ENCODE data around the gene IGF1R.

Gene IGF1R

DNA sequence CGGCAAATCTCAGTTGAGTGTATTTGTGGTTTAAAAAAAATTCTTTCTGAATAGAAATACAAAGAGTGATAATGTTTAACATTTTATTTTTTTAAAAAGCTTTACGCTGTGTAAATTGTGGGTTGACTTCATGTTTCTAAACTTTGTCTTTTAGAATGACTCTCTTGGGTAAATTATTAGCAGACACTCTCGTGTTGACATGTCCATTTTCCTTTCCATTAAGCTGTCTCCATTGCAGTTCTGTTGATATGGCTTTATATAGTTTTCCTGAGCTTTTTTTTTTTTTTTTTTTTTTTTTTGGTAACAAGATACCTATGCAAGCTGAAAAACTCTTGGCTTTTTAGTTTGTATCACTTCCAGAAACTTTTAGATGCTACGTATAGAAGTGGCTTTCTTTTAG lies 92.6 kb downstream of the IGF1R start:
- H3K27me3 ChIP-seq = no peaks in the 10 kb centered on the region
- H3K27ac ChIP-seq = no peak overlapping the region
- peaks cover 40 to 69% (median 59%) of the 10 kb centered on the region in 10 experiments for H3K4me1 ChIP-seq
- H4K20me1 ChIP-seq = peaks cover 76 to 100% (median 100%) of the 10 kb centered on the region in 11 experiments
- H3K4me2 ChIP-seq = no peak overlapping the region
- no peak overlapping the region for H3K4me3 ChIP-seq
- no peak overlapping the region for H3K9ac ChIP-seq
- peaks cover 0 to 17% (median 8%) of the 10 kb centered on the region in 11 experiments; a peak in 9 of 22 replicates for H3K9me3 ChIP-seq (replicated peaks in 1 of 11)
- peaks cover 0 to 59% (median 15%) of the 10 kb centered on the region in 11 experiments; a peak in 14 of 22 replicates for H3K36me3 ChIP-seq
- no peak for TF ChIP-seq Cebpa-rat (IDR thresholded peaks at IDR 0.05)

DNA sequence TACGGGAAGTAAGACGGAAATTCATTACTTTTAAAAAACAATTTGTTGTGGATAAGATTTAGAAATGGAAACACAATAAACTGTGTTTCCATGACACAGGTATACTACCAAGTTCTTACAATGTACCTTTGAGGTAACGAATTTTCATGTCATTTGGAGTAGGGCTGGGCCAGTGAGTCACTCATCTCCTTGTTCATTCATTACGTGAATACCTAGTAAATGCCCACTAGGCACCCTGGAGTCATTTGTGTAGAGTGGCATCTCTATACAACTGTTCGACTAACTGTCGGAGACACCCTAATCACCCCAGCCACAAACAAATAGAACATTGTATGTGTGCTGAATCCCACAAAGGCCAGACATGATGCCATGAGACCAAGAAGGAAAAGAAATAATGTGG lies 94.8 kb downstream of the IGF1R start:
- Histone ChIP-seq H3K27me3 (no peaks in the 10 kb centered on the region), H3K4me3 (no peak overlapping the region), H3K4me1 (peaks cover 37 to 63% (median 54%) of the 10 kb centered on the region in 10 experiments), H3K9me3 (replicated peaks in 1 of 11) (peaks cover 0 to 16% (median 5%) of the 10 kb centered on the region in 11 experiments; a peak in 8 of 22 replicates), H3K36me3 (peaks cover 0 to 47% (median 7%) of the 10 kb centered on the region in 11 experiments; a peak in 11 of 22 replicates), H3K27ac (no peak overlapping the region), H3K9ac (no peak overlapping the region), H3K4me2 (peak overlapping the region in 7 of 11 experiments; percentile 5 to 71 (median 53); a peak in 4 of 22 replicates), H4K20me1 (peaks cover 78 to 100% (median 100%) of the 10 kb centered on the region in 11 experiments)
- TF ChIP-seq Cebpa-rat (IDR thresholded peaks at IDR 0.05) = no peak

DNA sequence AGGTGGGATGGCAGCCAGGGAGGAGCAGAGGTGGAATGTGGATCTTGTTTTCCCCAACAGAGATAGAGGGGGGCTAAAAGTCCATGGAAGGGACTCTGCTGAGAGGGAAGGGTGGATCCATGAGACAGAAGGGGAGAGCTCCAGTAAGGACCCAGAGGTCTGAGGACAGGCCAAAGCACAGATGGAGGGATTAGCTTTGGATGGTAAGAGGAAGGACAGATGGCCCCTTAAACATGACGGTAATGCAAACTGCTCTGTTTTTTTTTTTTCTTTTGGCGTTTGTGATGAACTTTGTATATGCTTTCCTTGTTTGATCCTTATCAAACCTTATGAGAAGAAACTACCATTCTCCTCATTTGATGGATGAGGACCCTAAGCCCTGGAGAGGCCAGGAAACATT lies 96.2 kb downstream of the IGF1R start:
- TF ChIP-seq Cebpa-rat (IDR thresholded peaks at IDR 0.05) = no peak
- no peak overlapping the region for H3K9ac ChIP-seq

DNA sequence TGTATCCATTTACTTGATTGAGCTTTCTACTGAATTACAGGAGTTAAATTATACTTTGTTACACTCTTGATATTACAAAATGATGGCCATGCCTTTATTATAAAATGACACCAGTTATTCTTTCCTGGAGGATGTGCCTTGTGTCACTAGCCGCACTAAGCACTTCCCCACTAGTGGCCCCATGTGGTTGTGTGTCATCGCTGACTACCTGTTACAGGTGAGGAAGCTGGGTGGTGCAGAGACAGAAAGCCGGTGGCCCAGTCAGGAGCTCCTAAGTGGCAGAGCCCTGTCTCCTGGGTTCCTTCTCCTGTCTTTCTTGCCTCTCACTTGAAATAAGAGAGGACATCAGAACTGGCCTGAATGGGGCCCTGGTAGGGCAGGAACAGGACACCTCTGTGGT lies 96.8 kb downstream of the IGF1R start:
- TF ChIP-seq Cebpa-rat (IDR thresholded peaks at IDR 0.05) = no peak
- peaks cover 29 to 54% (median 40%) of the 10 kb centered on the region in 10 experiments for H3K4me1 ChIP-seq
- H3K27me3 ChIP-seq = no peaks in the 10 kb centered on the region
- no peak overlapping the region for H3K4me3 ChIP-seq
- H3K9ac ChIP-seq = no peak overlapping the region
- H3K36me3 ChIP-seq = peaks cover 0 to 32% (median 2%) of the 10 kb centered on the region in 11 experiments; a peak in 6 of 22 replicates
- peaks cover 80 to 100% (median 100%) of the 10 kb centered on the region in 11 experiments for H4K20me1 ChIP-seq
- peak overlapping the region in 2 of 11 experiments; percentile 6 to 37; a peak in 3 of 22 replicates for H3K27ac ChIP-seq
- no peaks in the 10 kb centered on the region; a peak in 1 of 22 replicates for H3K9me3 ChIP-seq (replicated peaks in 1 of 11)
- peak overlapping the region; percentile 40 to 78 (median 53) for H3K4me2 ChIP-seq

More for the DNA sequence above, 96.2 kb downstream of the IGF1R start:
- peak overlapping the region; percentile 40 to 78 (median 53) for H3K4me2 ChIP-seq
- H3K27ac ChIP-seq = no peak overlapping the region
- H3K27me3 ChIP-seq = no peaks in the 10 kb centered on the region
- peaks cover 82 to 100% (median 100%) of the 10 kb centered on the region in 11 experiments for H4K20me1 ChIP-seq
- peaks cover 0 to 3% (median 0%) of the 10 kb centered on the region in 11 experiments; a peak in 4 of 22 replicates for H3K9me3 ChIP-seq (replicated peaks in 1 of 11)
- peaks cover 26 to 52% (median 43%) of the 10 kb centered on the region in 10 experiments for H3K4me1 ChIP-seq
- peaks cover 0 to 34% (median 8%) of the 10 kb centered on the region in 11 experiments; a peak in 9 of 22 replicates for H3K36me3 ChIP-seq
- no peak overlapping the region for H3K4me3 ChIP-seq

DNA sequence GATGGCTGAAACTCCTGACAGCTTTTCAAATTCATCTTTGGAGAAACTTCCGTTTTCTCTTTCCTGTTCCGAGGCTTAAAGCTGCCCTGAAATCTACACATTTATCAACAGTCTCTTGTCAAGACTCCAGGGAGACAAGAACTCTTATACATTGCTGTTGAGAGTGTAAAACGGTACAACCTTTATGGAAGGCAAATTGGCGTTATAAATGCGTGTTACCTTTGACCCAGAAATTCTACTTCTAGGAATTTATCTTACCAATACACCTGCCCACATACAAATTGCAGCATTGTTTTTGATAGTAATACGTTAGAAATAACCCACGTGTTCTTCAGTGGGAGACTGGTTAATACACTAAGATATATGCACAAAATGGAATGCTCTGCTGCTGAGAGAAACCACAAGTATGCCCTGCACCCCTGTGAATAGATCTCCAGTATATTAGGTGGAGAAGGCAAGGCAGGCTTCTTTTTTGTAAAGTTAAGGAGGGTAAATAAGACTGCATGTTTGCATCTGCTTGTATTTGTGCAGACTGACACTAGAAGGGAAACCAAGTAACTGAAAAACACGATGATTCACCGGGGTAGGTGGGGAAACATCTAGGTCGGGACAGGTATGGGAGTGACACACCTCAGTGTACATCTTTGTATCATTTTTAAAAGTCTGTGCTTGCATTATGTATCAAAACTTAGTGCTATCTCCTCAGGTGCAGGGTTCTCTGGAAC lies 97.5 kb downstream of the IGF1R start:
- Histone ChIP-seq H3K4me1 (peaks cover 24 to 51% (median 40%) of the 10 kb centered on the region in 10 experiments), H3K4me2 (peak overlapping the region; percentile 40 to 78 (median 53); a peak in 19 of 22 replicates), H3K4me3 (no peak overlapping the region), H3K27me3 (no peaks in the 10 kb centered on the region), H3K9me3 (replicated peaks in 1 of 11) (no peaks in the 10 kb centered on the region; a peak in 1 of 22 replicates), H3K36me3 (peaks cover 0 to 26% (median 0%) of the 10 kb centered on the region in 11 experiments; a peak in 4 of 22 replicates), H3K9ac (no peak overlapping the region), H3K27ac (peak overlapping the region in 2 of 11 experiments; percentile 6 to 37; a peak in 3 of 22 replicates), H4K20me1 (peaks cover 81 to 100% (median 100%) of the 10 kb centered on the region in 11 experiments)
- TF ChIP-seq Cebpa-rat (IDR thresholded peaks at IDR 0.05) = no peak

DNA sequence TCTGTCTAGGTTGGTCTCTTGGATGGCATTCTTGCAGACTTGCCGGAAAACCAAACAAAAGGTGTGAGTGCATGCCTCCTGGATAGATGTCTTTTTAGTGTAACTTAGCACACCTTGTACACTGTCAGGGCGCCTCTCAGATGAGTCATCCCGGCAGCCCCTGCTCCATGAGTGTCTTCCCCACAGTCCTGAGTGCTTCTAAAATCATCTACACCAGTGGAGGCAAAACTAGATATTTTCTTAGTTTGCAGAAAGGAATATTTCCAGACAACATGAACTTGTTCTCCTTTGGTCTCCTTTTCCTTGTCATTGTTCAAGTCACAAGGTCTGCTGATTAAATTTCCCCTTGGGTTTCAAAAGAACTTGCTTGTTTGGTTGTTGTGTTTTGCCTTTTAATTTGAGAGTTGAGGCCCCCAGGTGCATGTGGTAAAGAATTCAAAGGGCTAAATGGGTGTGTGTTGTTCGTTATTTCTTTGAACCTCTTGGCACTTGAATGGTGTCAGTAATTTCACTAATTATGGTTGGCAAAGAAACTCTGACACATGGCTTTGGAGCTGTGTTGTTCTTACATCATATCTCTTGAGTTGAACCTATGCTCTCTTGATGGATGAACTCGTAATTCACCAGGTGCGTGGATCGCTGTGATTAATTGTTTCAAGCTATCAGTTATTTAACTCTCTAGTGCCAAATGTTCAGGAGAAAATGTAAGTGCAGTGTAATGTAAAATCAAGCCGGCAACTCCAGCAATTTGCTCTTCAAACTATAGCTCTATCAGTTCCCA lies 98.2 kb downstream of the IGF1R start:
- no peak overlapping the region for H3K27ac ChIP-seq
- H3K9ac ChIP-seq = no peak overlapping the region
- peak overlapping the region in 5 of 11 experiments; percentile 43 to 78 (median 53); a peak in 6 of 22 replicates for H3K4me2 ChIP-seq
- peaks cover 86 to 100% (median 100%) of the 10 kb centered on the region in 11 experiments for H4K20me1 ChIP-seq
- TF ChIP-seq Cebpa-rat (IDR thresholded peaks at IDR 0.05) = no peak
- H3K27me3 ChIP-seq = no peaks in the 10 kb centered on the region
- no peaks in the 10 kb centered on the region; a peak in 1 of 22 replicates for H3K9me3 ChIP-seq (replicated peaks in 1 of 11)
- no peak overlapping the region for H3K4me3 ChIP-seq
- peaks cover 24 to 52% (median 41%) of the 10 kb centered on the region in 10 experiments for H3K4me1 ChIP-seq
- H3K36me3 ChIP-seq = peaks cover 0 to 18% (median 0%) of the 10 kb centered on the region in 11 experiments; a peak in 4 of 22 replicates

DNA sequence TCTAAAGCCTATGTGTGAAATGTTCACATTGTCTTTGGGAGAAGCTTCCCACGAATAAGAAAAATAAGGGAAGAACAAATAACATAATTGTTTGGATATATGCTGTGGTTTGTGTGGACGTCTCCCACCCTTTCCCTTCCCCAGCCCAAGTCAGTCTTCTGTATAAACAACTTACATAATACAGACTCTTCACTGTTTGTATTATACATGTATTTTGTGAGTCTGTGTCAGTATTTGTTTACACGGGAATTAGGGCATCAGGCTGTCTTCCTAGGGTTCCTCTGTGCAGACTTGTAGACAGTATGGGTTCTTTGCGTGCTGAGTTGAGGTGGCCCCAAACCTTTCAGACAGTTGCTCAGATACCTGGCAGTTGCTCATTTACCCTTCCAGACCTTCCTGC lies 103.4 kb downstream of the IGF1R start:
- no peak for TF ChIP-seq Cebpa-rat (IDR thresholded peaks at IDR 0.05)
- no peak overlapping the region for H3K27ac ChIP-seq

More for the DNA sequence above, 103.4 kb downstream of the IGF1R start:
- Histone ChIP-seq H4K20me1 (peaks cover 71 to 100% (median 100%) of the 10 kb centered on the region in 11 experiments), H3K4me1 (peaks cover 20 to 46% (median 31%) of the 10 kb centered on the region in 10 experiments; a peak in 18 of 20 replicates), H3K4me3 (no peak overlapping the region), H3K9me3 (replicated peaks in 1 of 11) (no peaks in the 10 kb centered on the region), H3K4me2 (0 out of 22 replicates have a peak overlapping the region, but pooled peaks of 1 of the 11 experiments have one; percentile 8), H3K36me3 (peaks cover 0 to 7% (median 0%) of the 10 kb centered on the region in 11 experiments; a peak in 1 of 22 replicates), H3K9ac (no peak overlapping the region), H3K27me3 (no peaks in the 10 kb centered on the region)

Data from BLaER1 treated with 17β-estradiol and CSF1 and Interleukin-3, amounts not matched to agents 10 nM and 100 nM (cell line).